A673 (cell line): ENCODE results near the gene TDP1. TPM values are rescaled to one million over a fixed set of nuclear protein-coding genes. Genes with fewer than 3 reads are reported as not detected.

Experiments used
- BruUV-seq: library from RNA; stranded (reverse); fragments of 400-500 nt; replicated peaks from 2 replicates; lab custom pipeline; 2021; lab: Mats Ljungman, UMichigan
- CTCF ChIA-PET: fragments of 300-600 bp; sonication (Branson Sonifier 250); formaldehyde crosslinking; loops from one replicate; lab custom pipeline; 2022; ENCODE audit warnings: antibody characterized with exemption; lab: Charles Lee
- POLR2A ChIA-PET: fragments of 300-600 bp; sonication (Branson Sonifier 250); formaldehyde crosslinking; loops from one replicate; lab custom pipeline; 2022; ENCODE audit warnings: antibody characterized with exemption; ENCODE audit not compliant: low non-redundant PET; lab: Charles Lee
- DNase-seq: peaks from one replicate; pipeline ENCODE4 v3.0.0-alpha.2; 2015; ENCODE audit warnings: low spot score
- H3K27ac ChIP-seq: fragments of 200-600 bp; sonication (generic); 2 replicates; pipeline ENCODE4 v1.5.1; 2016; ENCODE audit warnings: mixed run types, low read depth, mild to moderate bottlenecking, mixed read lengths, antibody characterized with exemption, low read length; ENCODE audit not compliant: poor library complexity, severe bottlenecking
- H3K27me3 ChIP-seq: fragments of 200-600 bp; sonication (generic); replicated peaks from 2 replicates; pipeline ENCODE4 v1.6.1; 2017; ENCODE audit warnings: mixed run types, low read depth, mild to moderate bottlenecking, mixed read lengths, antibody characterized with exemption, low read length; ENCODE audit not compliant: insufficient read depth, poor library complexity
- H3K36me3 ChIP-seq: fragments of 200-600 bp; sonication (generic); 2 replicates; pipeline ENCODE4 v1.6.1; 2016; ENCODE audit warnings: mixed run types, mild to moderate bottlenecking, mixed read lengths, antibody characterized with exemption, low read length; ENCODE audit not compliant: insufficient read depth, poor library complexity, severe bottlenecking
- H3K4me1 ChIP-seq: fragments of 200-600 bp; sonication (generic); 2 replicates; pipeline ENCODE4 v1.6.1; 2017; ENCODE audit warnings: mixed run types, mild to moderate bottlenecking, mixed read lengths, antibody characterized with exemption, low read length; ENCODE audit not compliant: insufficient read depth, poor library complexity, severe bottlenecking
- H3K4me3 ChIP-seq: fragments of 200-600 bp; sonication (generic); 2 replicates; pipeline ENCODE4 v1.5.1; 2016; ENCODE audit warnings: low read depth, mixed run types, mild to moderate bottlenecking, mixed read lengths, low read length; ENCODE audit not compliant: poor library complexity, severe bottlenecking
- H3K9me3 ChIP-seq: fragments of 200-600 bp; sonication (generic); 2 replicates; pipeline ENCODE4 v1.6.1; 2016; ENCODE audit warnings: mixed run types, low read depth, mild to moderate bottlenecking, mixed read lengths, antibody characterized with exemption, low read length; ENCODE audit not compliant: poor library complexity, severe bottlenecking
- EZH2 ChIP-seq: fragments of 200-600 bp; sonication (generic); IDR thresholded peaks from 2 replicates; pipeline ENCODE4 v1.6.1; 2017; ENCODE audit warnings: borderline replicate concordance, low read depth, mild to moderate bottlenecking, mixed read lengths, antibody characterized with exemption, low read length; ENCODE audit not compliant: poor library complexity, severe bottlenecking
- intact Hi-C: fragments of 100-400 bp; cut with micrococcal nuclease; formaldehyde crosslinking; loops from one replicate; pipeline ENCODE4 v1.10.0; 2022; ENCODE audit not compliant: unreplicated experiment
- total RNA-seq: library from RNA; stranded (reverse); gene quantifications from 2 replicates; pipeline ENCODE4 v1.2.3, GENCODE V29; 2021
- TF ChIP-seq, protein P1 (sequence below): fragments of 300-800, 200-600 bp; sonication (generic); conservative IDR thresholded peaks from 2 replicates; pipeline ENCODE4 v1.5.1; 2017; ENCODE audit warnings: low read depth, mild to moderate bottlenecking, antibody characterized with exemption, low read length, moderate library complexity, mixed read lengths

The TDP1 gene
- total RNA-seq, 1 experiment from 2014 or later, result 45.6 TPM

DNA sequence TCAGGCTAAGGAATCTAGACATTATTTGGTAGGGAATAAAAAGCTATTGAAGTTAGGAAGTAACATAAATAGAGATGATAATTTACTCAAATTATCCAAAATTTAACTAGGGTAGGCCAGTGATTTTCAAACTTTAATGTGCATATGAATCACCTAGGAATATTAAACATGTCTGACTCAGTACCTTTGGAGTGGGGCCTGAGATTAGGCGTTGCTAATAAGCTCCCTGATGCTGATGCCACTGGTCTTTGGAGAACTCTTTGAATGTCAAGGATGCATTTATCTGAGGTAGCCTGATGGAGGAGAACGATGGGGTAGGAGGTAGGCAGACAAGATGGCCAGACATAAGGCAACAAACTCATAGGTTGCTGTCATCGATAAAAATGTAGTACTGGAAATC lies 34.4 kb upstream of the TDP1 start:
- POLR2A ChIA-PET, result no interaction called here
- no peak for DNase-seq
- no TSS peak for BruUV-seq
- no peak overlapping the region for H3K27ac ChIP-seq
- H3K4me3 ChIP-seq, result no peak overlapping the region
- intact Hi-C loops, result no loop called here
- peaks cover 5% of the 10 kb centered on the region for H3K4me1 ChIP-seq
- TF ChIP-seq, protein P1, sequence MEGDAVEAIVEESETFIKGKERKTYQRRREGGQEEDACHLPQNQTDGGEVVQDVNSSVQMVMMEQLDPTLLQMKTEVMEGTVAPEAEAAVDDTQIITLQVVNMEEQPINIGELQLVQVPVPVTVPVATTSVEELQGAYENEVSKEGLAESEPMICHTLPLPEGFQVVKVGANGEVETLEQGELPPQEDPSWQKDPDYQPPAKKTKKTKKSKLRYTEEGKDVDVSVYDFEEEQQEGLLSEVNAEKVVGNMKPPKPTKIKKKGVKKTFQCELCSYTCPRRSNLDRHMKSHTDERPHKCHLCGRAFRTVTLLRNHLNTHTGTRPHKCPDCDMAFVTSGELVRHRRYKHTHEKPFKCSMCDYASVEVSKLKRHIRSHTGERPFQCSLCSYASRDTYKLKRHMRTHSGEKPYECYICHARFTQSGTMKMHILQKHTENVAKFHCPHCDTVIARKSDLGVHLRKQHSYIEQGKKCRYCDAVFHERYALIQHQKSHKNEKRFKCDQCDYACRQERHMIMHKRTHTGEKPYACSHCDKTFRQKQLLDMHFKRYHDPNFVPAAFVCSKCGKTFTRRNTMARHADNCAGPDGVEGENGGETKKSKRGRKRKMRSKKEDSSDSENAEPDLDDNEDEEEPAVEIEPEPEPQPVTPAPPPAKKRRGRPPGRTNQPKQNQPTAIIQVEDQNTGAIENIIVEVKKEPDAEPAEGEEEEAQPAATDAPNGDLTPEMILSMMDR, result no peak
- no peak for TF ChIP-seq EZH2
- CTCF ChIA-PET, result no interaction called here
- H3K9me3 ChIP-seq, result no peaks in the 10 kb centered on the region
- H3K36me3 ChIP-seq, result no peaks in the 10 kb centered on the region
- H3K27me3 ChIP-seq, result no peaks in the 10 kb centered on the region

DNA sequence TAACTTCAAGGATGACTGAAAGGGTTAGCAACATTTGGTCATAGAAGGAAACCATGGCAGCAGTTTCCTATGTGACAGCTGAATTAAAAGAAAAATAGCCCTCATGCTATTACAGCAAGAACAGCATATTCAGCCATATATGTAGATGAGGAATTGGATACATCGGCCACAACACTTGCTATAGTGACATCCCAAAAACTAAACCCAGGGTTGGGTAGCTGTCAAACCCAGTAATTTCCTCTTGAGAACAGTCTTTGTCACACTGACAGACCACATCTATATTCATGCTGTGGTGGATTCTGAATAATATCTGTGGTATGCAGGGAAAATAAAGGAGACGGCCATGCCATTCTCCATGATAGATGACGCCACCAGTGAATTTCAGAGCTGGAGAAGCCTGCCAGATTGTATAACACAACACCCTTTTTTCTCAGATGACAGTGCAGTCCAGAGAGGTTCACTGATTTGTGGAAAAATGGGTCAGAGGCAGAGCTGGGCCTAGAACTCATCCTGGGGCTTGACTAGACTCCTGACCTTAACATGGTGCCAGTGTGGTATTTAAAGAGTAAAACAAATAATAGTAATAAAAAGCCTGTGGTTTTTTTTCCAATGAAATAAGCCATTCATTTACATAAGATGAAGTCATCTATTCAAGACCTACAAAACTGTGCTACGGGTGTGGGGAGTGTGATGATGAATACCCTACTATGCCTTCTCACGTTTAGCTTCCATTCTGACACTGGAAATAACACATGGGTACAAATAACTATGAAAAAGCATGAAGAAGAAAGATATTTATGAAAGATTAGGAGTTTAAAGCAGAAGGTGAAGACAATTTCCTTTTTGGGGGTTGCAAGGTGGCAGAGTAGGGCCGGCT lies 33.5 kb upstream of the TDP1 start:
- no peak overlapping the region for H3K27ac ChIP-seq
- intact Hi-C loops, result no loop called here
- no TSS peak for BruUV-seq
- ChIA-PET POLR2A (no interaction called here), CTCF (no interaction called here)
- H3K36me3 ChIP-seq, result no peaks in the 10 kb centered on the region
- no peaks in the 10 kb centered on the region for H3K27me3 ChIP-seq
- peaks cover 5% of the 10 kb centered on the region for H3K4me1 ChIP-seq
- no peaks in the 10 kb centered on the region for H3K9me3 ChIP-seq
- DNase-seq, result peak; percentile 37
- no peak for TF ChIP-seq EZH2
- TF ChIP-seq, protein P1, result no peak
- H3K4me3 ChIP-seq, result no peak overlapping the region

DNA sequence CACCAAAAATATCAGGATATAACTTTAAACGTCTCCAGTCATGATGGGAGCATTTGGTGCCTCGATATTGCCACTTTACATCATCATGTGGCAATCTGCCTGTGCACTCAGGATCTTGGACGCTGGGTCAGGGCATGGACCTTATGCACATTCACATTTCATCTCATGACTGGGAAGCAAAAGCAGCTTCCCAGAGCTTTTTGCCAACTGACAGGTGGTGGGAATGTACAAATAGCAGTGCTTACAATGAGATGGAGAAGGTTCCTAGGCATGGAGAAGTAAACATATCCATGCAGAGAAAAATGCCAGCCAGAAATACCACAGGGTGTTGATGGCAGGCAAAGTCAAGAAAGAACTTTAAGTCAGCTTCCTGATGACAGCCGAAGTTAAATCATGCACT lies 31.5 kb upstream of the TDP1 start:
- H3K27me3 ChIP-seq, result no peaks in the 10 kb centered on the region
- H3K4me3 ChIP-seq, result no peak overlapping the region
- ChIA-PET POLR2A (no interaction called here), CTCF (no interaction called here)
- no peaks in the 10 kb centered on the region for H3K9me3 ChIP-seq
- intact Hi-C loops, result no loop called here
- TF ChIP-seq, protein P1, result no peak
- no peak for TF ChIP-seq EZH2
- DNase-seq, result no peak
- no TSS peak for BruUV-seq
- H3K4me1 ChIP-seq, result peaks cover 5% of the 10 kb centered on the region
- no peaks in the 10 kb centered on the region for H3K36me3 ChIP-seq
- no peak overlapping the region for H3K27ac ChIP-seq
